MCF 10A (cell line): Measurements from ENCODE around the gene TRIM9. TPM values are rescaled to one million over a fixed set of nuclear protein-coding genes. Genes with fewer than 3 reads are reported as not detected.

ENCODE experiments used
- BruUV-seq: library from RNA; stranded (reverse); fragments of 400-500 nt; replicated peaks from 2 replicates; lab custom pipeline; 2021; lab: Mats Ljungman, UMichigan
- CTCF ChIA-PET: fragments of 300-600 bp; sonication (Branson Sonifier 250); formaldehyde crosslinking; extraction: SDS; loops from one replicate; lab custom pipeline; 2021; ENCODE audit warnings: antibody characterized with exemption, inconsistent platforms; lab: Yijun Ruan, JAX
- POLR2A ChIA-PET: fragments of 300-600, 350-650 bp; sonication (Branson Sonifier 250); formaldehyde crosslinking; extraction: SDS; loops from one replicate; lab custom pipeline; 2020; ENCODE audit warnings: antibody characterized with exemption, inconsistent platforms; lab: Yijun Ruan, JAX
- DNase-seq: peaks from one replicate; pipeline ENCODE4 v3.0.0-alpha.2; 2018; ENCODE audit not compliant: unreplicated experiment
- H3K27ac Mint-ChIP-seq: one replicate; pipeline ENCODE4 v1.8.0; 2022; ENCODE audit warnings: mild to moderate bottlenecking, low read depth, mixed read lengths; ENCODE audit not compliant: unreplicated experiment
- H3K27me3 Mint-ChIP-seq: one replicate; pipeline ENCODE4 v1.8.0; 2022; ENCODE audit warnings: mixed read lengths; ENCODE audit not compliant: insufficient read depth, unreplicated experiment
- H3K36me3 Mint-ChIP-seq: one replicate; pipeline ENCODE4 v1.8.0; 2022; ENCODE audit warnings: mild to moderate bottlenecking, moderate library complexity, mixed read lengths; ENCODE audit not compliant: insufficient read depth, unreplicated experiment
- H3K4me1 Mint-ChIP-seq: one replicate; pipeline ENCODE4 v1.8.0; 2022; ENCODE audit warnings: mixed read lengths; ENCODE audit not compliant: insufficient read depth, unreplicated experiment
- H3K4me3 Mint-ChIP-seq: one replicate; pipeline ENCODE4 v1.8.0; 2022; ENCODE audit warnings: mild to moderate bottlenecking, moderate library complexity, mixed read lengths; ENCODE audit not compliant: unreplicated experiment
- H3K9me3 Mint-ChIP-seq: one replicate; pipeline ENCODE4 v1.8.0; 2022; ENCODE audit warnings: mixed read lengths; ENCODE audit not compliant: unreplicated experiment
- CTCF ChIP-seq: fragments of 200-600 bp; IDR thresholded peaks from one replicate; pipeline ENCODE4 v1.8.0; 2022; ENCODE audit warnings: antibody characterized with exemption, mild to moderate bottlenecking; ENCODE audit not compliant: unreplicated experiment
- intact Hi-C: fragments of 100-400 bp; cut with micrococcal nuclease; formaldehyde crosslinking; loops from 2 replicates; pipeline ENCODE4 v1.14.1; 2022
- total RNA-seq: library from RNA; stranded (reverse); gene quantifications from 2 replicates; pipeline ENCODE4 v1.2.3, GENCODE V29; 2022

Gene TRIM9
- total RNA-seq, 1 experiment from 2014 or later: 0.19 TPM

GRCh38 chr14:51004801-51005526, 89.9 kb downstream of the TRIM9 start:
- BruUV-seq: no TSS peak
- Mint-ChIP-seq H3K36me3 (no peaks in the 10 kb centered on the region), H3K4me1 (peaks cover 19% of the 10 kb centered on the region), H3K27me3 (no peaks in the 10 kb centered on the region), H3K9me3 (no peaks in the 10 kb centered on the region), H3K27ac (peak overlapping the region; percentile 19), H3K4me3 (no peak overlapping the region)
- peak; percentile 43 for DNase-seq
- CTCF ChIA-PET: interaction anchor here (0.6 kb wide), 3 partner anchors 49 to 1153 kb away, joined by 3 read pairs; no protein-coding TSS in a partner anchor
- intact Hi-C loops: no loop called here
- no peak for TF ChIP-seq CTCF
- POLR2A ChIA-PET: interaction anchor here (1.0 to 1.2 kb wide), 4 partner anchors 9 to 67 kb away, joined by 3 to 4 read pairs (median 4); no protein-coding TSS in a partner anchor

- POLR2A ChIA-PET: interaction anchor here (0.6 to 1.2 kb wide), 5 partner anchors 12 to 66 kb away, joined by 3 to 4 read pairs (median 3); no protein-coding TSS in a partner anchor
- no peak overlapping the region for H3K4me3 Mint-ChIP-seq
- no peaks in the 10 kb centered on the region for H3K36me3 Mint-ChIP-seq
Measured at GRCh38 chr14:51004352-51004800, 90.5 kb downstream of the TRIM9 start.

GRCh38 chr14:51002406-51002999, 92.4 kb downstream of the TRIM9 start:
- CTCF ChIA-PET: interaction anchor here (0.8 kb wide), 1 partner anchor 48 kb away, joined by 3 read pairs; no protein-coding TSS in a partner anchor
- TF ChIP-seq CTCF: no peak
- H3K4me3 Mint-ChIP-seq: no peak overlapping the region
- no peaks in the 10 kb centered on the region for H3K36me3 Mint-ChIP-seq
- intact Hi-C loops: no loop called here
- BruUV-seq: no TSS peak
- no peaks in the 10 kb centered on the region for H3K27me3 Mint-ChIP-seq
- no peak for DNase-seq
- H3K27ac Mint-ChIP-seq: no peak overlapping the region
- peaks cover 25% of the 10 kb centered on the region for H3K4me1 Mint-ChIP-seq
- H3K9me3 Mint-ChIP-seq: no peaks in the 10 kb centered on the region
- POLR2A ChIA-PET: interaction anchor here (0.6 kb wide), 2 partner anchors 43 to 909 kb away, joined by 3 read pairs; no protein-coding TSS in a partner anchor

More at GRCh38 chr14:51004352-51004800, 90.5 kb downstream of the TRIM9 start:
- CTCF ChIA-PET: interaction anchor here (0.6 kb wide), 3 partner anchors 49 to 1153 kb away, joined by 3 read pairs; no protein-coding TSS in a partner anchor
- Mint-ChIP-seq H3K4me1 (peaks cover 21% of the 10 kb centered on the region), H3K27ac (no peak overlapping the region), H3K27me3 (no peaks in the 10 kb centered on the region), H3K9me3 (no peaks in the 10 kb centered on the region)
- no peak for TF ChIP-seq CTCF
- intact Hi-C loops: no loop called here
- BruUV-seq: no TSS peak
- peak; percentile 59 for DNase-seq

DNA sequence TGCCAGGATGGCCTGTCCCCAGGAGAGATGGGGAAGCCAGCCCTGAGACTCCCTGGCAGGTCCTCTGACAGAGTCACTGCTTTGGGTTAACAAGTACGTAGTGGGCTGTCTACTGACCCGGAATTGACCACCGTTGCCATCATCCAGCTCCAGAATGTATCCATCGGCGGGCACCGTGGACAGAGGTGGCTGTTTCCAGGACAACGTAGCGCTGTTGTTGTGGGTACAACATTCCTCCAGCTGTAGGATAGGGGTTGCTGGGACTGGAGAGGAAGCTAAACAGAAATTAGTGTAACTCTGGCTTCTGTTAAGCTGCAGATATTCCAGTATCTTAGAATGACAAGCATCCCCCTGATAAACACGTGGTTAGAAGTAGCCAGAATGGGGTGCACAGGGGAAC, 94.3 kb downstream of the TRIM9 start:
- H3K4me1 Mint-ChIP-seq: peaks cover 16% of the 10 kb centered on the region
- intact Hi-C loops: no loop called here
- POLR2A ChIA-PET: no interaction called here
- H3K4me3 Mint-ChIP-seq: no peak overlapping the region
- H3K9me3 Mint-ChIP-seq: no peaks in the 10 kb centered on the region
- no peak for TF ChIP-seq CTCF
- CTCF ChIA-PET: interaction anchor here (0.6 kb wide), 1 partner anchor 141 kb away, joined by 3 read pairs; no protein-coding TSS in a partner anchor
- no peaks in the 10 kb centered on the region for H3K36me3 Mint-ChIP-seq
- BruUV-seq: no TSS peak
- no peak for DNase-seq
- H3K27ac Mint-ChIP-seq: no peak overlapping the region
- H3K27me3 Mint-ChIP-seq: no peaks in the 10 kb centered on the region
